Inferior parietal cortex (tissue), 1 donor: ENCODE data around the gene PTPRN.
"Not testable (repeated sequence)": the region's sequence is repeated elsewhere in the genome, so short reads cannot be mapped to it uniquely, and the experiment has no call there.

ENCODE experiments used
- DNase-seq: peaks from one replicate; pipeline ENCODE4 v3.0.0-alpha.2; 2016; ENCODE audit errors: extremely low spot score

PTPRN gene

GRCh38 chr2:219309278-219309677 lies at the start of gene PTPRN:
PTPRN (minus strand) TSS chr2:219309401; CDS start chr2:219309332, 69 bp downstream.
- peak; percentile 21 for DNase-seq

GRCh38 chr2:219358170-219359075 lies 49.2 kb upstream of the PTPRN start:
- no peak for DNase-seq

GRCh38 chr2:219356834-219357233 lies 47.6 kb upstream of the PTPRN start:
- DNase-seq, result no peak

- no peak for DNase-seq
Observed at GRCh38 chr2:219354582-219354981, 45.4 kb upstream of the PTPRN start.

- no peak for DNase-seq
Observed at GRCh38 chr2:219353129-219353528, 43.9 kb upstream of the PTPRN start.

- peak; percentile 82 for DNase-seq
Observed at GRCh38 chr2:219352448-219353023, 43.3 kb upstream of the PTPRN start.

GRCh38 chr2:219350710-219351221 lies 41.6 kb upstream of the PTPRN start:
- no peak for DNase-seq

GRCh38 chr2:219350215-219350614 lies 41.0 kb upstream of the PTPRN start:
- no peak for DNase-seq

GRCh38 chr2:219344751-219345430 lies 35.7 kb upstream of the PTPRN start:
- peak; percentile 60 for DNase-seq

- no peak for DNase-seq
Observed at GRCh38 chr2:219335373-219335786, 26.2 kb upstream of the PTPRN start.

GRCh38 chr2:219334076-219334475 lies 24.9 kb upstream of the PTPRN start:
- no peak for DNase-seq

GRCh38 chr2:219332542-219332941 lies 23.3 kb upstream of the PTPRN start, which contains the start of gene RESP18:
RESP18 (minus strand) TSS chr2:219332744.
- DNase-seq, result no peak

GRCh38 chr2:219331560-219332213 lies 22.5 kb upstream of the PTPRN start:
- peak; percentile 5 for DNase-seq

GRCh38 chr2:219327719-219328118 lies 18.5 kb upstream of the PTPRN start:
- no peak for DNase-seq

GRCh38 chr2:219325657-219326315 lies 16.6 kb upstream of the PTPRN start:
- no peak for DNase-seq

GRCh38 chr2:219325136-219325535 lies 15.9 kb upstream of the PTPRN start:
- DNase-seq, result no peak

GRCh38 chr2:219323434-219323833 lies 14.2 kb upstream of the PTPRN start:
- no peak for DNase-seq

GRCh38 chr2:219314804-219315468 lies 5.7 kb upstream of the PTPRN start:
- DNase-seq, result no peak

GRCh38 chr2:219312683-219313263 lies 3.6 kb upstream of the PTPRN start:
- DNase-seq, result not testable (repeated sequence)
